NT2/D1 (cell line): ENCODE data around the gene DUSP6.

Source experiments
- SUZ12 ChIP-seq: IDR thresholded peaks from 2 replicates; pipeline ENCODE4 v1.6.1; 2011; ENCODE audit not compliant: insufficient read length, insufficient read depth; ENCODE audit errors: extremely low read depth
- YY1 ChIP-seq: IDR thresholded peaks from 2 replicates; pipeline ENCODE4 v1.6.1; 2011; ENCODE audit not compliant: insufficient read length, insufficient read depth
- ZNF274 ChIP-seq: IDR thresholded peaks from 2 replicates; pipeline ENCODE4 v1.6.1; 2011; ENCODE audit warnings: mild to moderate bottlenecking, low read depth, low read length

GRCh38 chr12:89350260-89350629 lies 2.1 kb downstream of the DUSP6 start:
- TF ChIP-seq YY1 (no peak), ZNF274 (no peak), SUZ12 (no peak)
